Measurements from ENCODE around the gene LRP1B.

LRP1B gene

DNA sequence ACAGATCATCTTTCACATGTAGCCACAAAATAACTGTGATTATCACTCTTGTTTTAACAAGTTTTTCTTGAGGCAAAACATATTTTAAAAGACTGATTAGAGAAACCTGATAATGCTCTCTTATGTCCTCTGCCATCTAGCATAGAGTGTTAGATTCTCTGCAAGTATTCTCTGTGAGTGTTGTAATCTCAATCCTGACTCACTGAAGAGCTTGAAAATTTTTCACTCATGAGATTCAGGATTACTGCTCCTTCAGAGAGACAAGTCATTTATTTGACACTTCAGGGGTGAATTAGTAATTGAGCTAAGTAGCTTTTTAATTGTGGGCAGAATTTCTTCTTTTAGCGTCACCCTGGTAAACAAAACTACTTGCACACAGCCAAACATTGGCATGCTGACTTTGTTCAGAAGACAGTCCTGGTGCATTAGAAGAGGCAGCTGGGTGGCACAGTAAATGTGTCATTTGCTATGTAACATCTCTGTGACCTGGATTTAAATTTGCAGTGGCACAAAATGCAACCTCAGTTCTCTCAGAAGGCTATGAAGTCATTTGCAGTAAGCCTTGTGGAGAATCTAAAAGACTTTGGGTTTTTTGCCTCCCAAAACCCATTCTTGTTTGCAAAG lies 172.9 kb downstream of the LRP1B start:
- DNase-seq (ENCODE audit: low spot score): no peak

GRCh38 chr2:141957321-141957720 lies 173.5 kb downstream of the LRP1B start:
- DNase-seq (ENCODE audit: low spot score): no peak

GRCh38 chr2:141947396-141948114 lies 183.3 kb downstream of the LRP1B start:
- no peak for DNase-seq (ENCODE audit: low spot score)

DNA sequence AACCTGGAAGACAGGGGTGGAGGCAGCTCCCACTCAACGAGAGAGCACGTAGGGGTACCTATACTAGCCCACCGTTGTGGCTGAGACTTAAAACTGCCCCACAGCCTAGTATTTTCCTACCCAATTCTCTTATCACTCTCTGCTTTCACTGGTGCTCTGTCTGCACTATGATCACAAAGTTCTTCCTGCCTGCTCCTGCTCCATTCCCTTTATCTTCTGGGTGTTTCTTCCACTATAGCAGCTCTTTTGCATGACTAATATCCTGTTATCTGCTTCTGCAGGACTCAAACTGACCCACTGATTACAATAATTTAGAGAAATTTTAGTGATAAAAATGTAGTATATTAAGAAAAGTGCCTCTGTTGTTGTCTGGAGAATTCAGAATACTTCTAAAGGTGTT lies 184.8 kb downstream of the LRP1B start:
- DNase-seq (ENCODE audit: low spot score): no peak

- DNase-seq (ENCODE audit: low spot score): no peak
These were observed 186.9 kb downstream of the LRP1B start for GRCh38 chr2:141943918-141944317.

DNA sequence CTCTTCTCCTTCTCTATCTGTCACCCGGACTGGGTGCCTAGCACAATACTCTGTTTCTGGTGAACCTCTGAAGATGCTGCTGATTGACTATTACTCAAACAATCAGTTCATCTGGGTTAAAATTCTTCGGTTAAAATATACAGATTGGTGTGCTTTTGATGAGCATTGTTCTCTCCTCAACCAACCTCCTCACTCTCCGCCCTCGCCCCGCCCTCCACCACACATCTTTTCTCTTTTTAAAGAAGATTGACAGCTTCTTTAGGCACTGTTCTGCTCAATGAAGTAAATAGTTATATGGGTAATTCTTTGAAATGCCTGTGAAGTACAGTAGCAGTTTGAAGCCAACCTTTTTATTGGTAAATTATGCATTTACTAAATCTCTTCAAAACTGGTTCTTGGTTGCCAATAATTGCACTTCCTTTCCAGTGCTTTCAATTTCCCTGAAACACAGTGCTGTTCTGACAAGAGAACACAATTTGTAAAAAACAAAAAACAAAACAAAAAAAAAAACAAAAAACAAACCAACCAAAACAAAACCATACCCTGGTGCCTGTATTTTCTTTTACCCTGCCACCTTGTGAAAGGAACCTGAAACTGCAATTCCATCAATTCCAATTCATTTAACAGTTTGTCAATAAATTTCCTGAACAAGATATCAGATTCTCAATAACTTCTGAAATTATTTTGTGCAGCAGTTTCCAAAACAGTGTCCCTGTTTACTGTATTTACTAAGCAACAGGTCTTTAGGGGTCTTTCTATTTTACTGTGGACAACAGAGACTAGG lies 188.6 kb downstream of the LRP1B start:
- no peak for DNase-seq (ENCODE audit: low spot score)

- DNase-seq (ENCODE audit: low spot score): no peak
These were observed 189.6 kb downstream of the LRP1B start for GRCh38 chr2:141941210-141941714.

- DNase-seq (ENCODE audit: low spot score): no peak
These were observed 190.1 kb downstream of the LRP1B start for GRCh38 chr2:141940709-141941108.

DNA sequence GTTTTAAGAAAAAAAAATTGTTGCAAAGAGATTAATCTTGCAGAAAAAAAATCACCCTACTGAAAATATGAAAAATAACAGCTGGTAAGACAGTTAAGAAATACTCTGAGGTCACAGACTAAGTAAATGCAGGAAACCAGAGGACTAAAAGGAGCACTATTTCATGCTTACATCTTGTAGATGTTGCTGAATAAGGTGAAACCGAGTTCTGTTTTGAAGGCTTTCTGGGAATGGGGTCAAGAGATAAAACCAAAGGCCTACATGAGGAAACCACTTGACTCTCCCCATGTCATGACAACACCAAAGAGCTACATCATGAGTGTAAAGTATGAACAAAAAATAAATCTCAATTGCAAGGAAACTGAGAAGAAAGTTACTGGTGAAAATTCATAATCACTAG lies 197.6 kb downstream of the LRP1B start:
- DNase-seq (ENCODE audit: low spot score): no peak

GRCh38 chr2:141932261-141932660 lies 198.6 kb downstream of the LRP1B start:
- DNase-seq (ENCODE audit: low spot score): no peak

DNA sequence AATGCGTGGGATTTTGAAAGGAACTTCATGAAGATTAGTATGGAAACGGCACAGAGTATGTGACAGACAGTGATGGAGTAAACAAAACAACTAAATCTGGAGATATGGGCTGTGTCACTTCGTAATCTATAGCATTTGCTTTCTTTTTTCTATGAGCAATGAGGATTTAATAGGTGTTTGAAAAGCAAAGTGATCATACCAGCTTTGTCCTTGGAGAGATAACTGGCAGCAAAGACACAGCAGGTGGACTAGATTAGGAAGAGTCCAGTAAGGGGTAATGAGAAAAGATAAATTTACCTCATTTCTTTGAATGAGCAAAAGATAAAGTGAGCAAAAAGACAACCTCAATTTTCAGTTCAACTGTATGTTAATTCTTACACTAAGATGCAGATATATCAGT lies 199.0 kb downstream of the LRP1B start:
- no peak for DNase-seq (ENCODE audit: low spot score)

GRCh38 chr2:141930803-141931202 lies 200.0 kb downstream of the LRP1B start:
- no peak for DNase-seq (ENCODE audit: low spot score)

DNA sequence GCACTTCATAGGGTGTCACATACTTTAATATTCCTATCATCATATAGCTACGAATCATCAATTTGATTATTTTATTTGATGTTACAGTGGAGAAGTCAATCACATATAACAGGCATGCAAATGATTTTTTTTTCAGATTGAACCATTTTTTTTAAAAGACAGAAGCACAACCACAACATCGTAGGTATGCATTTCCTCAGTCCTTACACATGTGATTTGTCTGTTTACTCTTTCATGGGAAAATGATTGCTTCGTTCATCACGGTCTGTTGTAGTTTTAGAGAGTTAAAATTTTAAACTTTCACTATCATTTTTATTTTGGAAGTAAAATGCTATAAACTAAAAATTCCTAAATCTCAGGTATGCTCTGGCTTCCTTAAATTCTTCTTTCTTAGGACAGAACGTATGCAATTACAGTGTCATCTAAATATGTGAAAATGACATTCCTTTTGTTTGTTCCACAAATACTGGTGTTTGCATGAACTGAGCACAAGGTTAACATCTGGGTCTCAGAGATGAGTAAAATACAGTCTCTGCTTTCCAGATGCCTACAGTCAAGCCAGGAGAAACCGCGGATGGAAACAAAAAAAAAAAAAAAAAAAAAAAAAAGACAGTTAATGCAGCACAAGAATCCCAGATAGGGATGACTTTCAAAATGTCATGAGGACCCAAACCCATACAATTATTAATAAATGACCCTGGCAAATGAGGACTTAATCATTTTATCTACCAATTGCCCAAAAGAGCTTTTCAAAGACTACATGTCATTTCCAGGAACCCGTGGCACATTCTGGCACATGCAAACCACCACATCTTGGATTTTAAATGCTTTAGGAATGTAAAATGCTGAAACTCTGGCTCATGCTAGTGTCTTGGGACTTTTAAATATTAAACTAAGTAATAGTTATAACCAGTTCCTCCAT lies 201.2 kb downstream of the LRP1B start:
- DNase-seq (ENCODE audit: low spot score): no peak

- DNase-seq (ENCODE audit: low spot score): no peak
These were observed 202.3 kb downstream of the LRP1B start for GRCh38 chr2:141928476-141928875.

- DNase-seq (ENCODE audit: low spot score): no peak
These were observed 203.3 kb downstream of the LRP1B start for GRCh38 chr2:141927536-141927935.

- no peak for DNase-seq (ENCODE audit: low spot score)
These were observed 205.3 kb downstream of the LRP1B start for GRCh38 chr2:141925511-141925910.

DNA sequence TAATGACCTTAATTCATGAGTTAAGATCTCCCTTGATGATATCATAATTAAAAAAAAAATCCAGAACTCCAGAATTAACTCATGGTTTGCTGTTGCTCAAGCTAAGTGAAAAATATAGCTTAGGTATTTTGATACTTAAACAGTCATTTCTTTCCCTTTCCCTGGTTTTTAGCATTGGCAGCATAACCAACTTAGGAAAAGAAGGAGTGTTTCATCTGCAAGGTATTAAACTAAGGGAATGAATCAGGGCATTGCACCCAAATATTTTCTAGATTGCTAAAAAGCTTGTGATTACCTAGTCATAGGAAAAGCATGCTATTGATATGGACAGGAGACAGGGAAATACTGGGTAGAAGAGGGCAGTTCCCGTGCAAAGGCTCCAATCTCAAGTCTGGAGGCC lies 207.2 kb downstream of the LRP1B start:
- no peak for DNase-seq (ENCODE audit: low spot score)

- peak; percentile 30 for DNase-seq (ENCODE audit: low spot score)
These were observed 219.2 kb downstream of the LRP1B start for GRCh38 chr2:141911485-141912066.

DNA sequence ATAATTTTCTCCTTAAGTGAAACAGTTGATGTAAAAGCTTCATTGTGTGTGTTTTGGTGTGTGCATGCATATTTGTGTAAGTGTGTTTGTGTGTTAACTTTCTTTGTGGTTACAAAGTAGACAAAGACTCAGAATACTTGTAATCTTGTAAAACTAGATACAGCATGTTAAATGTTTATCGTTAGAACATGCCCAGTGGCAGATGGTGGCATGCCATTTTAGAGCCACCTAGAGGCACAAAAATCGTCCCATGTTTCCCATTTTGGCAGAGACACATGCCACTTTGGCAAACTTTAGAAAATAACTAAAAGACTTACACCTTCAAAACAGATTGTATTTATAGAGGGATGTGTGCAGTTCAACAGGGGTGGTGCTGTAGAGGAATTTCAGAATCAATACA lies 224.1 kb downstream of the LRP1B start:
- DNase-seq (ENCODE audit: low spot score): no peak

DNA sequence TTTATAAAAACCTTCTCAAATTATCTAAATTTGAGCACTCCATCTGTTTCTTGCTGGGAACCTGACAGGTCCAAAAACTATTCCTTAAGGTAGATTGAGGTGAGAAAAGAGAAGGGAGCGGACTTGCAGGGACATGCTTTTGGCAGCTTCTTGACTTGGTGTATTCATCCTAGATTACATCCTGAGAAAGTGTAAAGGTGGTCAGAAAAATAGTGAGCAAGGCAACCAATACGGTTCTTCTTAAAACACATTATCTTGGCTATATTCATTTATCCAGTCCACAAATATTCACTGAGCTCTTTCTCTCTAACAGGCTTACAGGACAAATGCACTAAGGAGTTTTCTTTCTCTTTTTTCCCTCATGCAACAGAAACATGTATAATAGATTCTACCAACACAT lies 230.0 kb downstream of the LRP1B start:
- DNase-seq (ENCODE audit: low spot score): no peak

GRCh38 chr2:141899740-141900139 lies 231.1 kb downstream of the LRP1B start:
- DNase-seq (ENCODE audit: low spot score): no peak

GRCh38 chr2:141889788-141890187 lies 241.0 kb downstream of the LRP1B start:
- no peak for DNase-seq (ENCODE audit: low spot score)
